Measurements from ENCODE around the gene WDPCP.
"Not testable (repeated sequence)": the region's sequence is repeated elsewhere in the genome, so short reads cannot be mapped to it uniquely, and the experiment has no call there.

Gene WDPCP

DNA sequence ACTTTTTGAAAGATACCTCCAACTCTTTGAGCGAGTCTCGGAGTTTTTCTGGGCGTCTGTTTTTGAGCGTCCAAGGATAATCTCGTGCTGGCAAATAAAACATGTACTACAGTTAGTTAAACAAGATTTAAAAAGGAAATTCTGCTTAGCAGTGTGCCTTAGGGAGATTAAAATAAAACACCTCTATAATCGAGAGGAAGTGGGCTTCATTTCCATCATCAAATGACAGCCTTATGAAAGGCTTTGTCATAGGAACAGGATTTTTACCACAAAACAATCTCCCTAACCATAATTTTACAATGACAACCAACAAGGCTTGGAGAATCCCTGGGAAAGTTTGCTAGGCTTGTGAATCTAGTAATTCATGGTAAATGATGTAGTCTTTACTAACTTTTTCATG lies 103.4 kb downstream of the WDPCP start:
- TF ChIP-seq, protein P1, sequence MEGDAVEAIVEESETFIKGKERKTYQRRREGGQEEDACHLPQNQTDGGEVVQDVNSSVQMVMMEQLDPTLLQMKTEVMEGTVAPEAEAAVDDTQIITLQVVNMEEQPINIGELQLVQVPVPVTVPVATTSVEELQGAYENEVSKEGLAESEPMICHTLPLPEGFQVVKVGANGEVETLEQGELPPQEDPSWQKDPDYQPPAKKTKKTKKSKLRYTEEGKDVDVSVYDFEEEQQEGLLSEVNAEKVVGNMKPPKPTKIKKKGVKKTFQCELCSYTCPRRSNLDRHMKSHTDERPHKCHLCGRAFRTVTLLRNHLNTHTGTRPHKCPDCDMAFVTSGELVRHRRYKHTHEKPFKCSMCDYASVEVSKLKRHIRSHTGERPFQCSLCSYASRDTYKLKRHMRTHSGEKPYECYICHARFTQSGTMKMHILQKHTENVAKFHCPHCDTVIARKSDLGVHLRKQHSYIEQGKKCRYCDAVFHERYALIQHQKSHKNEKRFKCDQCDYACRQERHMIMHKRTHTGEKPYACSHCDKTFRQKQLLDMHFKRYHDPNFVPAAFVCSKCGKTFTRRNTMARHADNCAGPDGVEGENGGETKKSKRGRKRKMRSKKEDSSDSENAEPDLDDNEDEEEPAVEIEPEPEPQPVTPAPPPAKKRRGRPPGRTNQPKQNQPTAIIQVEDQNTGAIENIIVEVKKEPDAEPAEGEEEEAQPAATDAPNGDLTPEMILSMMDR (IDR thresholded peaks at IDR 0.05; ENCODE audit: control extremely low read depth, extremely low read depth, low read depth, missing control alignments): no peak
- CTCF ChIA-PET: interaction anchor here (1.2 kb wide), 1 partner anchor 13 kb away, joined by 3 read pairs; no protein-coding TSS in a partner anchor
- no peak for DNase-seq (ENCODE audit: extremely low spot score)
- POLR2A ChIA-PET: no interaction called here

DNA sequence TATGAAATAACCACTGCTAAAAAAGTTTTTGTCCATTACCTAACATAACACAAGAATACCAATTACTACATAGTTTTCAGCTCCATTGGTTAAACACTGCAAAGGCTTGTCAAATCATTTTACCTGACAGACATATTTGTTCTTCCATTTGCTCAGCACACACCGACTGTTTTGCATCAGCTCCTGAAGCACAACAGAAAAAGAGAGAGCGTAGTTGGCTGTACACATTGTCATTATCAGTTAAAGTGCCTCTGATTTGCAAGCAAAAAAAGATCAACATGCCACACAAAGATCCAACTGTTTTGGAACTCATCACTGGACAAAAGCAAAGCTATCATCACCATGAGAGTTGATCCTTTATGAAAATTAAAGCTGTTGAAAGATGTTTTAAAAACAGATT lies 103.8 kb downstream of the WDPCP start:
- DNase-seq (ENCODE audit: extremely low spot score): no peak
- ChIA-PET POLR2A (no interaction called here), CTCF (interaction anchor here (1.2 kb wide), 1 partner anchor 14 kb away, joined by 3 read pairs; no protein-coding TSS in a partner anchor)
- TF ChIP-seq, protein P1 (IDR thresholded peaks at IDR 0.05; ENCODE audit: control extremely low read depth, extremely low read depth, low read depth, missing control alignments): no peak

DNA sequence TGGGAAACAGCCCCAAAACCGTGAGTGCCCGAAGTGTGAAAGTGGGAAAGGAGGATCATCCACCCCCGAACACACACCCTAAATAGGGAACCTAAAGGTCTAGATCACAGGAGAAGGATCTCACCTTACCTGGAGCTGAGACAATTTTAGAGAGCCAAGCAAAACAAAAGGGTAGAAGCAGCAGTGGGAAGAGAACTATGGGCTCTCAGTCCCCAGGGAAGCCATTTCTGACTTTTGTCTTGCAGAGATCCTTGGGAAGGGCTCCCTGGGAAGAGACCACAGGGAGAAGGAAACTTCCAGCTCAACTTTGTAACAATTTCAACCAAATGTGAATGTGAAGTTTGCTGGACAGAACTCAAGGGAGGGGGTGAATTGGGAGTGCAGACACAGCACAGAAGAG lies 110.6 kb downstream of the WDPCP start:
- TF ChIP-seq, protein P1 (IDR thresholded peaks at IDR 0.05; ENCODE audit: control extremely low read depth, extremely low read depth, low read depth, missing control alignments): no peak

DNA sequence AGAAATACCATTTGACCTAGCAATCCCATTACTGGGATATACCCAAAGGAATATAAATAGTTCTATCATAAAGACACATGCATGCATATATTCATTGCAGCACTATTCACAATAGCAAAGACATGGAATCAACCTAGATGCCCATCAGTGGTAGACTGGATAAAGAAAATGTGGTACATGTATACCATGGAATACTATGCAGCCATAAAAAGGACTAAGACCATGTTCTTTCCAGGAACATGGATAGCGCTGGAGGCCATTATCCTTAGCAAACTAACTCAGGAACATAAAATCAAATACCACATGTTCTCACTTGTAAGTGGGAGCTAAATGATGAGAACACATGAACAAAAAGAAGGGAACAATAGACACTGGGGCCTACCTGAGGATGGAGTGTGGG lies 119.0 kb downstream of the WDPCP start:
- POLR2A ChIA-PET: not testable (repeated sequence)

More for the DNA sequence above, 110.6 kb downstream of the WDPCP start:
- ChIA-PET CTCF (interaction anchor here (1.6 to 2.1 kb wide), 2 partner anchors 9 to 11 kb away, joined by 3 to 8 read pairs; no protein-coding TSS in a partner anchor), POLR2A (no interaction called here)
- no peak for DNase-seq (ENCODE audit: extremely low spot score)

DNA sequence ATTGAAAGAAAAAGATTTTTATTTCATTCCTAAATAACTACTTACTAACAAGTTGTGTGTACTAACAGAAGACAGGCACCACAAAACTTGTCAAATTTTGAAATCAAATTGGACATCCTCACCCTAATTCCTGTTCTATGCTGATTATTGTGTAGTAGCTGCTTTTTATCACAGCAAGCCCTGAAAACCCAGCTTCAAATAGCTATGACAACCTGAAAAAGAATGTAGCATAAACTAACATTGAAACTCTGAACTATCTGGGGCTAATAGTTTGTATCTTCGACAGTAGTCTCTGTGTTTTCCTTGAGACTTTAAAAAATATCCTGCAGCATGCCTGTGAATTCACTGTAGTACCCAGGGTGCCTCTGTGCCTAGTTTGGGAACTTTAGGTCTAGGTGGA lies 122.6 kb downstream of the WDPCP start:
- CTCF ChIA-PET: no interaction called here

More for the DNA sequence above, 119.0 kb downstream of the WDPCP start:
- CTCF ChIA-PET; DNase-seq (ENCODE audit: extremely low spot score): not testable (repeated sequence)

DNA sequence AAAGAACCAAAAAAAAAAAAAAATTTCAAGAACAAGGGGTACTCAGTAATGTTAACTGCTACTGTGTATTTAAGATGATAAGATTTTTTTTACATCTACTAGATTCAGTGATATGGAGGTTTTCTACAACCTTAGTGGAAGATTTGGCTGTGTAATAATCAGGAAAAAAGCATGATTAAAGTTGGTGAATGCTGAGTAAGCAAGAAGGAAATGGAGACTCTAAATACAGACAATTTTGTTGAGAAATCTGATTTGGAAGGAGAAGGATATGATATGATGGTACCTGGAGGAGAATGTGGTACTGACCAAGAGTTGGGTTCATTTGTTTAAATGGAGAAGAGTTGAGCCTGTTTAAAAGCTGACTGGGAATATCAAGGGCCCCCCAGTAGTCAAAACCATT lies 125.1 kb downstream of the WDPCP start:
- DNase-seq (ENCODE audit: extremely low spot score): no peak
- CTCF ChIA-PET: no interaction called here
- TF ChIP-seq, protein P1 (IDR thresholded peaks at IDR 0.05; ENCODE audit: control extremely low read depth, extremely low read depth, low read depth, missing control alignments): no peak
- POLR2A ChIA-PET: no interaction called here

More for the DNA sequence above, 122.6 kb downstream of the WDPCP start:
- POLR2A ChIA-PET: no interaction called here
- TF ChIP-seq, protein P1 (IDR thresholded peaks at IDR 0.05; ENCODE audit: control extremely low read depth, extremely low read depth, low read depth, missing control alignments): no peak
- DNase-seq (ENCODE audit: extremely low spot score): no peak

DNA sequence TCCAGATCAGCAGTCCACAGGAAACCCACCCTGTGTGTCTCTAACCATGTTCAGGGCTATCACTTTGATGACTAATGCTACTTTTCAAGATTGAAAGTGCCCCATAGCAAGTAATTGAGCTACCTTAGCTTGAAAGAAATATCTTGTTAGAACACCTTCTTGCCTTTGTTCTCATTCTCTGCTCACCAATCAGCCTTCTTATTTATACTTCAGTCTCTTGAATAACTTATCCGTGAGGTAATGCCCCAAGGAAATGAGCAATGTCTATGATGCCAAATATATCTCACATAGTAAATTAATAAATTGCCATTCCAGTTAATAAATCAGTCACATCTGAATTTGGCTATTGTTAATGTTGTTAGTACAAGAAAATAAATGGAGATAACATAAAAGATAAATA lies 141.6 kb downstream of the WDPCP start:
- DNase-seq (ENCODE audit: extremely low spot score): no peak
- ChIA-PET CTCF (interaction anchor here (1.0 to 1.2 kb wide), 3 partner anchors 10 to 15 kb away, joined by 3 to 7 read pairs (median 3); no protein-coding TSS in a partner anchor), POLR2A (no interaction called here)
- TF ChIP-seq, protein P1 (IDR thresholded peaks at IDR 0.05; ENCODE audit: control extremely low read depth, extremely low read depth, low read depth, missing control alignments): no peak

Measured in GM10248 (cell line).